SK-N-SH treated with all-trans-retinoic acid at 6 μM for 48 hours (cell line): ENCODE data around the gene ARFIP1.

Source experiments
- ATAC-seq: fragments of 200-7000 bp; cut with Tn5 transposase; 3 replicates; pipeline ENCODE4 v1.9.1; 2020; ENCODE audit warnings: mild to moderate bottlenecking, moderate library complexity
- ARNTL ChIP-seq: fragments of 450-650 bp; formaldehyde crosslinking; IDR thresholded peaks from 2 replicates; pipeline ENCODE4 v1.5.0; 2020; ENCODE audit warnings: low read depth, mild to moderate bottlenecking, moderate library complexity, borderline replicate concordance
- BACH2 ChIP-seq: fragments of 250-450 bp; sonication (Bioruptor Pico); IDR thresholded peaks from 2 replicates; pipeline ENCODE4 v1.9.0; 2021; ENCODE audit warnings: mild to moderate bottlenecking, borderline replicate concordance
- CREB5 ChIP-seq: fragments of 250-450 bp; sonication (Bioruptor Pico); IDR thresholded peaks from 2 replicates; pipeline ENCODE4 v1.5.1; 2020; ENCODE audit warnings: low read depth, mild to moderate bottlenecking, moderate library complexity
- CSDC2 ChIP-seq: fragments of 250-450 bp; sonication (Bioruptor Pico); IDR thresholded peaks from 2 replicates; pipeline ENCODE4 v1.5.0; 2020; ENCODE audit warnings: mild to moderate bottlenecking, moderate library complexity
- CSRNP3 ChIP-seq: fragments of 250-450 bp; sonication (Bioruptor Pico); IDR thresholded peaks from 2 replicates; pipeline ENCODE4 v1.5.1; 2021; ENCODE audit warnings: mild to moderate bottlenecking, moderate library complexity
- ESRRG ChIP-seq: fragments of 250-450 bp; sonication (Bioruptor Pico); IDR thresholded peaks from 2 replicates; pipeline ENCODE4 v1.6.1; 2021; ENCODE audit warnings: mild to moderate bottlenecking
- ISL1 ChIP-seq: fragments of 250-450 bp; sonication (Bioruptor Pico); IDR thresholded peaks from 2 replicates; pipeline ENCODE4 v2.1.2; 2022; ENCODE audit warnings: mild to moderate bottlenecking, moderate library complexity
- OSR1 ChIP-seq: fragments of 250-450 bp; sonication (Bioruptor Pico); IDR thresholded peaks from 2 replicates; pipeline ENCODE4 v1.8.0; 2022; ENCODE audit warnings: moderate library complexity, mild to moderate bottlenecking, inconsistent platforms
- POU6F1 ChIP-seq: fragments of 250-450 bp; sonication (Bioruptor Pico); IDR thresholded peaks from 2 replicates; pipeline ENCODE4 v1.8.0; 2021; ENCODE audit warnings: low read depth, mild to moderate bottlenecking, moderate library complexity, borderline replicate concordance
- PPARA ChIP-seq: fragments of 250-450 bp; sonication (Bioruptor Pico); IDR thresholded peaks from 2 replicates; pipeline ENCODE4 v1.5.0; 2020; ENCODE audit warnings: mild to moderate bottlenecking, borderline replicate concordance
- RARB ChIP-seq: fragments of 250-450 bp; sonication (Bioruptor Pico); IDR thresholded peaks from 2 replicates; pipeline ENCODE4 v1.8.0; 2021; ENCODE audit warnings: mild to moderate bottlenecking, moderate library complexity
- SNAI2 ChIP-seq: fragments of 250-450 bp; sonication (Bioruptor Pico); IDR thresholded peaks from 2 replicates; pipeline ENCODE4 v1.5.0; 2020; ENCODE audit warnings: mild to moderate bottlenecking, moderate library complexity
- TCF4 ChIP-seq: fragments of 250-450 bp; sonication (Bioruptor Pico); IDR thresholded peaks from 2 replicates; pipeline ENCODE4 v1.8.0; 2021; ENCODE audit warnings: mild to moderate bottlenecking, moderate library complexity, borderline replicate concordance
- TOX ChIP-seq: fragments of 250-450 bp; sonication (Bioruptor Pico); IDR thresholded peaks from 2 replicates; pipeline ENCODE4 v1.8.0; 2021; ENCODE audit warnings: mild to moderate bottlenecking, moderate library complexity, borderline replicate concordance
- TSHZ2 ChIP-seq: fragments of 250-450 bp; sonication (Bioruptor Pico); IDR thresholded peaks from 2 replicates; pipeline ENCODE4 v1.5.0; 2020; ENCODE audit warnings: mild to moderate bottlenecking, moderate library complexity
- ZC3H10 ChIP-seq: fragments of 250-450 bp; sonication (Bioruptor Pico); IDR thresholded peaks from 2 replicates; pipeline ENCODE4 v1.5.1; 2021; ENCODE audit warnings: mild to moderate bottlenecking, moderate library complexity
- ZFP3 ChIP-seq: fragments of 250-450 bp; sonication (Bioruptor Pico); IDR thresholded peaks from 2 replicates; pipeline ENCODE4 v1.5.0; 2020; ENCODE audit warnings: mild to moderate bottlenecking, moderate library complexity
- ZFP30 ChIP-seq: fragments of 450-650 bp; formaldehyde crosslinking; IDR thresholded peaks from 2 replicates; pipeline ENCODE4 v1.5.0; 2022; ENCODE audit warnings: mild to moderate bottlenecking, moderate library complexity
- ZNF565 ChIP-seq: fragments of 450-650 bp; formaldehyde crosslinking; conservative IDR thresholded peaks from 2 replicates; pipeline ENCODE4 v1.5.0; 2020; ENCODE audit warnings: low read depth, mild to moderate bottlenecking, moderate library complexity
- ZNF70 ChIP-seq: fragments of 450-650 bp; formaldehyde crosslinking; IDR thresholded peaks from 2 replicates; pipeline ENCODE4 v1.5.0; 2020; ENCODE audit warnings: mild to moderate bottlenecking, moderate library complexity
- ZNF8 ChIP-seq: fragments of 450-650 bp; formaldehyde crosslinking; IDR thresholded peaks from 2 replicates; pipeline ENCODE4 v1.5.0; 2020; ENCODE audit warnings: mild to moderate bottlenecking, moderate library complexity

The ARFIP1 gene

GRCh38 chr4:152917543-152918395, 138.0 kb downstream of the ARFIP1 start:
- no peak for ATAC-seq
- no peak for TF ChIP-seq CSRNP3 (CRISPR knock-in tag)
- no peak for TF ChIP-seq RARB (CRISPR knock-in tag)
- TF ChIP-seq TCF4: no peak
- no peak for TF ChIP-seq TOX (CRISPR knock-in tag)
- TF ChIP-seq ZFP3 (CRISPR knock-in tag): no peak
- no peak for TF ChIP-seq CSDC2
- TF ChIP-seq ZC3H10: no peak
- TF ChIP-seq ZNF8 (CRISPR knock-in tag): no peak

- no peak for TF ChIP-seq ZFP30 (CRISPR knock-in tag)
- TF ChIP-seq CSDC2: no peak
- TF ChIP-seq BACH2: no peak
- no peak for TF ChIP-seq ZC3H10
- TF ChIP-seq ARNTL: no peak
- no peak for TF ChIP-seq ESRRG
- no peak for TF ChIP-seq RARB (CRISPR knock-in tag)
- no peak for TF ChIP-seq SNAI2 (CRISPR knock-in tag)
- TF ChIP-seq ZNF565 (CRISPR knock-in tag): no peak
- TF ChIP-seq ISL1 (CRISPR knock-in tag): no peak
- TF ChIP-seq CSRNP3 (CRISPR knock-in tag): no peak
- TF ChIP-seq ZNF70 (CRISPR knock-in tag): no peak
- TF ChIP-seq POU6F1: no peak
- no peak for TF ChIP-seq PPARA
- TF ChIP-seq CREB5 (CRISPR knock-in tag): no peak
- no peak for TF ChIP-seq TOX (CRISPR knock-in tag)
- TF ChIP-seq ZNF8 (CRISPR knock-in tag): no peak
- ATAC-seq: no peak
Measured at GRCh38 chr4:152919826-152920225, 140.1 kb downstream of the ARFIP1 start.

GRCh38 chr4:152920768-152921167, 141.0 kb downstream of the ARFIP1 start:
- no peak for ATAC-seq
- no peak for TF ChIP-seq ISL1 (CRISPR knock-in tag)
- no peak for TF ChIP-seq TCF4
- TF ChIP-seq ZNF565 (CRISPR knock-in tag): no peak
- no peak for TF ChIP-seq ZFP3 (CRISPR knock-in tag)
- no peak for TF ChIP-seq CREB5 (CRISPR knock-in tag)
- TF ChIP-seq ZFP30 (CRISPR knock-in tag): no peak

- ATAC-seq: no peak
- TF ChIP-seq ZC3H10: no peak
- no peak for TF ChIP-seq CSRNP3 (CRISPR knock-in tag)
- no peak for TF ChIP-seq TSHZ2
- TF ChIP-seq RARB (CRISPR knock-in tag): no peak
- no peak for TF ChIP-seq POU6F1
- TF ChIP-seq OSR1 (CRISPR knock-in tag): no peak
Measured at GRCh38 chr4:152921284-152921683, 141.5 kb downstream of the ARFIP1 start.
